SK-N-SH (cell line): ENCODE data around the gene PRKG1.

Experiments used
- EZH2phosphoT487 ChIP-seq: fragments of 200-600 bp; sonication (generic); IDR thresholded peaks from 2 replicates; pipeline ENCODE4 v1.6.1; 2017; ENCODE audit warnings: low read depth, mixed run types, mild to moderate bottlenecking, antibody characterized with exemption, moderate library complexity, borderline replicate concordance
- IRF3 ChIP-seq: fragments of 150-350 bp; IDR thresholded peaks from 2 replicates; pipeline ENCODE4 v1.6.1; 2016; ENCODE audit warnings: mild to moderate bottlenecking, low read depth, low read length
- MAX ChIP-seq: IDR thresholded peaks from 2 replicates; pipeline ENCODE4 v1.4.0; 2012; ENCODE audit warnings: low read depth
- NRF1 ChIP-seq: IDR thresholded peaks from 2 replicates; pipeline ENCODE4 v1.6.1; 2012; ENCODE audit warnings: low read depth, mild to moderate bottlenecking, low read length
- SMC3 ChIP-seq: IDR thresholded peaks from 2 replicates; pipeline ENCODE4 v1.6.1; 2012; ENCODE audit warnings: low read depth, low read length, improper control_type of control experiment
- YY1 ChIP-seq: IDR thresholded peaks from 2 replicates; pipeline ENCODE4 v1.4.0; 2012; ENCODE audit warnings: low read depth, mild to moderate bottlenecking
- TF ChIP-seq, protein P1 (sequence below): fragments of 200-600 bp; sonication (generic); IDR thresholded peaks from 2 replicates; pipeline ENCODE4 v1.6.1; 2017; ENCODE audit warnings: antibody characterized with exemption, mild to moderate bottlenecking, moderate library complexity

GRCh38 chr10:52020702-52021101, 946.4 kb downstream of the PRKG1 start:
- TF ChIP-seq NRF1: no peak
- no peak for TF ChIP-seq IRF3
- TF ChIP-seq, protein P1, sequence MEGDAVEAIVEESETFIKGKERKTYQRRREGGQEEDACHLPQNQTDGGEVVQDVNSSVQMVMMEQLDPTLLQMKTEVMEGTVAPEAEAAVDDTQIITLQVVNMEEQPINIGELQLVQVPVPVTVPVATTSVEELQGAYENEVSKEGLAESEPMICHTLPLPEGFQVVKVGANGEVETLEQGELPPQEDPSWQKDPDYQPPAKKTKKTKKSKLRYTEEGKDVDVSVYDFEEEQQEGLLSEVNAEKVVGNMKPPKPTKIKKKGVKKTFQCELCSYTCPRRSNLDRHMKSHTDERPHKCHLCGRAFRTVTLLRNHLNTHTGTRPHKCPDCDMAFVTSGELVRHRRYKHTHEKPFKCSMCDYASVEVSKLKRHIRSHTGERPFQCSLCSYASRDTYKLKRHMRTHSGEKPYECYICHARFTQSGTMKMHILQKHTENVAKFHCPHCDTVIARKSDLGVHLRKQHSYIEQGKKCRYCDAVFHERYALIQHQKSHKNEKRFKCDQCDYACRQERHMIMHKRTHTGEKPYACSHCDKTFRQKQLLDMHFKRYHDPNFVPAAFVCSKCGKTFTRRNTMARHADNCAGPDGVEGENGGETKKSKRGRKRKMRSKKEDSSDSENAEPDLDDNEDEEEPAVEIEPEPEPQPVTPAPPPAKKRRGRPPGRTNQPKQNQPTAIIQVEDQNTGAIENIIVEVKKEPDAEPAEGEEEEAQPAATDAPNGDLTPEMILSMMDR: no peak
- TF ChIP-seq EZH2phosphoT487: no peak
- TF ChIP-seq YY1: no peak
- no peak for TF ChIP-seq SMC3
- no peak for TF ChIP-seq MAX
